NOMO-1 (cell line): ENCODE measurements around the gene CFAP74.

ENCODE experiments used
- DNase-seq, 2 experiments: peaks; one replicate each; lab custom pipeline; 2025; ENCODE audit not compliant: unreplicated experiment in 2 of 2; lab: John Stamatoyannopoulos, UW

CFAP74 gene

DNA sequence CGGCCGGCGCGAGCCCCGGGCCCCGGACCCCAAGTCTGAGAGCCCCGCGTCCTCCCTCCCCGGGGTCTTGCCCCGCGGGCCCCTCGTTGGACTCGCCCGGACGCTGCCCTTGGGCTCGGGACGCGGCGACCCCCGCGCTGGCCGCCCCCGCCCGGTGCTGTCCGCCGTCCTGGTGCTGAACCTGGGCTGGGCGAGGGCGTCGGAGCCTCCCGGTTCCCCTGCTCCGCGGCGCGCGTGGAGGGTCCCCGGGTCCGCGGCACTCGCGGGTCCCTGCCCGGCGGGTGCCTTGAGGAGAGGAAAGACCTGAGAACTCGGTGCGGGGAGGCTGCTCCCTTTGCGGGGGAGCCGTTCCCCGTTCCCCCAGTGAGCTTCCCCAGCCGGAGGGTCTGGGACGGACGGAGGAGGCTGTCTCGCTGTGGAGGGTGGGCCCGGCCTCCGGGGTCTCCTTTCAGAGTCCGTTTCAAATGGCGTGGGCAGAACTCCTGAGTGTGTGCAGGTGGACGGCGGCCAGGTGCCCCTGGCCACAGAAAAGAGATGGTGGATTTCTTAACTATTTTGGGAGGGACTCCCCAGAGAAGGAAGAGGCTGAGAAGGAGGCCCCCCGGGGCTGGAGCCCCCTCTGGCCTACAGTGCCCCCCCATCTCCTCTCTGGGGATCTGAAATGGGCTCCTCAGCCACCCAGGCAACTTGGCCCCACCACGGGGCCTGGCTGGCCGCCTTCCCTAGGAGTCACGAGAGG is 16.2 kb upstream of the CFAP74 start:
- no peak for DNase-seq

DNA sequence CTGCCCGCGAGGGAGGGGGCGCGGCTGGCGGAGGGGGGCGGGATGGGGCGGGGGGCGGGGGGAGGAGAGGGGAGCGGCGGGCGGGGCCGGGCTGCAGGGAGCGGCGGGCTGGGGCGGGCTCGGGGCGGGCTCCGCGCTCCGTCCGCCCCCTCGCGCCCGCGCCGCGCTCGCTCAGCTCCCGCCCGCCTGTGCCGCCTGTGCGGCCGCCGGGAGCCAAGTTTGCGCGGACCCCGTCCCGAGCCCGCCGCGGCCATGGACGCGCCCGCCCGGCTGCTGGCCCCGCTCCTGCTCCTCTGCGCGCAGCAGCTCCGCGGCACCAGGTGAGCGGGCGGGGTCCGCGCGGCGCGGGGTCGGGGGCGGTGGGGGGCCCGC is 15.6 kb upstream of the CFAP74 start, which contains the start of gene GABRD:
Gene GABRD, plus strand, starts transcription at position 174 of the 372 bp plus-strand sequence. Its CDS starts 79 bp downstream, at position 253.
- DNase-seq, result no peak

GRCh38 chr1:2018217-2019171 is 14.9 kb upstream of the CFAP74 start:
- no peak for DNase-seq

- DNase-seq, result no peak
Observed at GRCh38 chr1:2016123-2016522, 12.5 kb upstream of the CFAP74 start.

DNA sequence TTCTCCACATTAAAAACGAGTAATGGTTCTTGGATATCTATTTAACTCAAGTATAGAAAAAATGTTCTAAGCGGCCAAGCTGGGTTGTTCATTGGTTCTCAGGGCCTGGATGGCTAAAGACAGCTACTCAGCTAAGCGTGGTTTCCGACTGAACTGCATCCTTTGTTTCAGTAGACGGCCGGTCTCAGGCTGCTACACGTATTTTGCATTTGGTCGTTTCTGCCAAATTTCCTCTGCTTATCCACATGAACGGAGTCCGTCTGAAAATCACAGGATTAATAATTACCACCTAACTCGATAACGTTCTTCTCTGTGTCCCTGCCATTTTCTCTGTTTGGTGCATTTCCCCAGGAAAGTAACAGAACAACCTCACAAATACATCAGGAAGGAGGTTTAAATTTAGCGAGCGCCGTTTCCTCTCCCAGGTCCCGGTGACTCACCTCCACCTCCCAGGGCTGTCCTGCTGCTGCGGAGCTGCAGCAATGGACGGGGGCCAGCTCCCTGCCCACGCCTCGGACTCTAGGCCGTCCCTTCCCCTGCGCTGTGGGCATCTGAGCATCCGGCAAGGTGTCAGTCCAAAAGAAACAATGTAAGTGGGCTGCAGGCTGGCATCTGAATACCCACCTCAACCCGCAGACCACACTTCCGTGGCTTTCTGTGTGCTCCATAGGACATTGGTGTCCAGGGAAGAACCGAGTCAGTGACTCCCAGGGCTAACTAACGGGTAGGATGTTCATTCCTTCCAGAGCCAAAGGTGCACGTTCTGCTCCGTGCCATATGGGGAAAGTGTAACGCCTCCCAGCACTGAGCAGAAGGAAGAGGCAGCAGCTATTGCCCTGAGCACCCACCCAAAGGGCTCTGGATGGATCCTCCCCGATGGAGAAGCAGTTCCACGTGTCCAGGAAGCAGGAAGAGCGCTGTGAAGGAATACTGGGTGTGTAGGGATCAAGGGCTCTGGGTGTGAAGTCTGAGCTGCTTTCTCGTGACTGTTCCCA is 11.5 kb upstream of the CFAP74 start:
- no peak for DNase-seq

DNA sequence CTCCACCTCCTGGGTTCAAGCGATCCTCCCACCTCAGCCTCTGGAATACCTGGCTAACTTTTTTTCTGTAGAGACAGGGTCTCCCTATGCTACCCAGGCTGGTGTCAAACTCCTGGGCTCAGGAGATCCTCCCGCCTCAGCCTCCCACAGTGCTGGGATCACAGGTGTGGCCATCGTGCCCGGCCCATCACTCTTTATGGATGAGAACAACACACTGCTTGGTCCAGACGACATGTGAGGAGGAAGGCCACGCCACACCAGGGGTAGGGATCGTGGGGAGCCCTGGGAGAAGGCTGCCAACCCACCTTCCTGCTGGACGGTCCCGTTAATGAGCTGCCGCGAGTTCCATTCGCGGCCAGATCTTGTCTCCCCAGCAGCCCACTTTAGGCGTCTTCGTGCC is 10.6 kb upstream of the CFAP74 start:
- DNase-seq, result no peak

- no peak for DNase-seq
Observed at GRCh38 chr1:2009101-2010053, 5.8 kb upstream of the CFAP74 start.

GRCh38 chr1:2004856-2005255 is 1.3 kb upstream of the CFAP74 start:
- no peak for DNase-seq

- DNase-seq, result no peak
Observed at GRCh38 chr1:2001773-2002411, 1.7 kb downstream of the CFAP74 start.

- DNase-seq, result no peak
Observed at GRCh38 chr1:2000850-2001249, 2.7 kb downstream of the CFAP74 start.

GRCh38 chr1:2000432-2000831 is 3.2 kb downstream of the CFAP74 start:
- DNase-seq, result no peak

DNA sequence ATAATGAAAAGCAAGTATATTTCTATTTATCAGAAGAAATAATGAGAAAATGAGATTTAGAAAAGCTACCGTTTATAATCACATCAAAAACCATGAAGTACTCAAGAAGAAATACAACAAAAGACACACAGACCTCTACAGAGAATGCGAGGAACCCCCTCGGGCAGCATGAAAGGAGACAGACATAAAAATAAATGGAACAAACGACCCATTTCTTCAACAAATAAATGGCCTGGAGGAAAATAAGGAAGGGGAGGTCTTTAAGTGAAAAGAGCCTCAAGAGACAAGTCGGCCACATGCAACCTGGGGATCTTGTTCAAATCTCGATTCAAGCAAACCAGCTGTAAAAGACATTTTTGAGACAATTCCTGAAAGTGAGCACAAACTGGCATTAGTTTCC is 6.0 kb downstream of the CFAP74 start:
- DNase-seq, result no peak

GRCh38 chr1:1996207-1996651 is 7.4 kb downstream of the CFAP74 start:
- peak; percentile 72 to 88 for DNase-seq

GRCh38 chr1:1994536-1994935 is 9.1 kb downstream of the CFAP74 start:
- DNase-seq, result no peak

GRCh38 chr1:1990222-1990621 is 13.4 kb downstream of the CFAP74 start:
- no peak for DNase-seq

GRCh38 chr1:1989789-1990188 is 13.8 kb downstream of the CFAP74 start:
- no peak for DNase-seq

GRCh38 chr1:1989102-1989542 is 14.5 kb downstream of the CFAP74 start:
- DNase-seq, result no peak

- no peak for DNase-seq
Observed at GRCh38 chr1:1988061-1988945, 15.3 kb downstream of the CFAP74 start.
